Osteoblast (primary cell): ENCODE measurements around the gene FAM181A. TPM values are rescaled to one million over a fixed set of nuclear protein-coding genes. Genes with fewer than 3 reads are reported as not detected.

Source experiments
- DNase-seq: peaks from one replicate; pipeline ENCODE4 v3.0.0; 2011; ENCODE audit warnings: low spot score, mixed read lengths; ENCODE audit not compliant: insufficient read length; ENCODE audit errors: missing footprints
- H2AFZ ChIP-seq: 2 replicates; pipeline ENCODE4 v1.6.0; 2011; ENCODE audit warnings: mild to moderate bottlenecking, low read length
- H3K27ac ChIP-seq: 2 replicates; pipeline ENCODE4 v1.5.1; 2011; ENCODE audit warnings: mild to moderate bottlenecking, low read depth, low read length, moderate library complexity
- H3K27me3 ChIP-seq: 2 replicates; pipeline ENCODE4 v1.6.0; 2012; ENCODE audit warnings: mild to moderate bottlenecking, control low read depth, inconsistent platforms, low read length, moderate library complexity; ENCODE audit not compliant: insufficient read depth
- H3K36me3 ChIP-seq: 2 replicates; pipeline ENCODE4 v1.5.1; 2011; ENCODE audit warnings: mild to moderate bottlenecking, low read length, control low read depth, moderate library complexity; ENCODE audit not compliant: insufficient read depth
- H3K4me1 ChIP-seq: 2 replicates; pipeline ENCODE4 v1.5.1; 2011; ENCODE audit warnings: mild to moderate bottlenecking, low read length, control low read depth, moderate library complexity; ENCODE audit not compliant: insufficient read depth
- H3K4me2 ChIP-seq: 2 replicates; pipeline ENCODE4 v1.6.0; 2011; ENCODE audit warnings: mild to moderate bottlenecking, low read length; ENCODE audit not compliant: insufficient read depth
- H3K4me3 ChIP-seq: fragments of 200-600 bp; sonication (generic); 3 replicates; pipeline ENCODE4 v1.5.1; 2012; ENCODE audit warnings: mild to moderate bottlenecking, low read length, inconsistent platforms; ENCODE audit not compliant: insufficient read depth
- H3K79me2 ChIP-seq: 2 replicates; pipeline ENCODE4 v1.6.0; 2012; ENCODE audit warnings: mild to moderate bottlenecking, low read length, control low read depth, inconsistent platforms; ENCODE audit not compliant: insufficient read depth
- H3K9me3 ChIP-seq: 2 replicates; pipeline ENCODE4 v1.5.1; 2011; ENCODE audit warnings: low read depth, low read length, control low read depth
- H4K20me1 ChIP-seq: 2 replicates; pipeline ENCODE4 v1.6.0; 2012; ENCODE audit warnings: mild to moderate bottlenecking, low read length, control low read depth; ENCODE audit not compliant: insufficient read depth
- CTCF ChIP-seq: IDR thresholded peaks from 2 replicates; pipeline ENCODE4 v1.5.1; 2011; ENCODE audit warnings: mild to moderate bottlenecking, low read depth, low read length, moderate library complexity; ENCODE audit errors: extremely low read depth
- total RNA-seq: library from RNA; depleted of rRNA; stranded (reverse); fragments of >200 nt; gene quantifications from 2 replicates; pipeline ENCODE4 v1.2.3, GENCODE V29; 2012

Gene FAM181A
- total RNA-seq, 1 donor: not detected

- H3K4me1 ChIP-seq: peaks cover 16% of the 10 kb centered on the region
- no peak overlapping the region for H2AFZ ChIP-seq
- H3K4me3 ChIP-seq: no peak overlapping the region
- no peak overlapping the region for H3K27ac ChIP-seq
- H3K79me2 ChIP-seq: no peaks in the 10 kb centered on the region
- H3K27me3 ChIP-seq: no peaks in the 10 kb centered on the region
- H3K36me3 ChIP-seq: no peaks in the 10 kb centered on the region
- no peak overlapping the region for H3K4me2 ChIP-seq
- no peak for TF ChIP-seq CTCF
- H4K20me1 ChIP-seq: no peaks in the 10 kb centered on the region
- H3K9me3 ChIP-seq: no peaks in the 10 kb centered on the region
- peak; percentile 51 for DNase-seq
These were observed 30.8 kb downstream of the FAM181A start for GRCh38 chr14:93957751-93958566.

- H3K36me3 ChIP-seq: no peaks in the 10 kb centered on the region
- no peaks in the 10 kb centered on the region for H3K27me3 ChIP-seq
- peaks cover 16% of the 10 kb centered on the region for H3K4me1 ChIP-seq
- H3K27ac ChIP-seq: peak overlapping the region; percentile 6
- no peak overlapping the region for H2AFZ ChIP-seq
- TF ChIP-seq CTCF: no peak
- no peaks in the 10 kb centered on the region for H3K79me2 ChIP-seq
- no peaks in the 10 kb centered on the region for H4K20me1 ChIP-seq
- peak overlapping the region; percentile 2 for H3K4me2 ChIP-seq
- no peaks in the 10 kb centered on the region for H3K9me3 ChIP-seq
- DNase-seq: peak; percentile 15
- H3K4me3 ChIP-seq: no peak overlapping the region
These were observed 31.6 kb downstream of the FAM181A start for GRCh38 chr14:93958567-93959238.

- H3K79me2 ChIP-seq: no peaks in the 10 kb centered on the region
- H3K4me1 ChIP-seq: peaks cover 16% of the 10 kb centered on the region
- no peaks in the 10 kb centered on the region for H3K9me3 ChIP-seq
- H3K36me3 ChIP-seq: no peaks in the 10 kb centered on the region
- no peak overlapping the region for H3K4me3 ChIP-seq
- peak overlapping the region; percentile 6 for H3K27ac ChIP-seq
- H3K4me2 ChIP-seq: peak overlapping the region; percentile 2
- TF ChIP-seq CTCF: no peak
- peak; percentile 98 for DNase-seq
- H2AFZ ChIP-seq: no peak overlapping the region
- no peaks in the 10 kb centered on the region for H4K20me1 ChIP-seq
- no peaks in the 10 kb centered on the region for H3K27me3 ChIP-seq
These were observed 32.3 kb downstream of the FAM181A start for GRCh38 chr14:93959239-93960107.

- H3K4me2 ChIP-seq: no peak overlapping the region
- peaks cover 16% of the 10 kb centered on the region for H3K4me1 ChIP-seq
- H3K9me3 ChIP-seq: no peaks in the 10 kb centered on the region
- H3K27ac ChIP-seq: peak overlapping the region; percentile 6
- H4K20me1 ChIP-seq: no peaks in the 10 kb centered on the region
- no peaks in the 10 kb centered on the region for H3K27me3 ChIP-seq
- TF ChIP-seq CTCF: no peak
- H3K79me2 ChIP-seq: no peaks in the 10 kb centered on the region
- H2AFZ ChIP-seq: no peak overlapping the region
- no peaks in the 10 kb centered on the region for H3K36me3 ChIP-seq
- H3K4me3 ChIP-seq: no peak overlapping the region
- peak; percentile 65 for DNase-seq
These were observed 32.9 kb downstream of the FAM181A start for GRCh38 chr14:93960108-93960475.
